Breast epithelium (tissue), 3 donors: ENCODE data around the gene TBC1D2B. TPM values are rescaled to one million over a fixed set of nuclear protein-coding genes. Genes with fewer than 3 reads are reported as not detected.

Experiments used
- total RNA-seq, 3 donors: library from RNA; depleted of rRNA; stranded (reverse); fragments of >200 nt; gene quantifications; one replicate each; pipeline ENCODE4 v1.1.0, GENCODE V29; 2016

TBC1D2B gene
- total RNA-seq, 3 donors from 2014 or later: 44.9 to 71.0 (median 69.2) TPM

Other genes starting within 250 kb of the TBC1D2B start
- gene SH2D7, start 14.8 kb upstream of the TBC1D2B start, total RNA-seq: not detected
- gene CIB2, start 53.7 kb upstream of the TBC1D2B start, total RNA-seq: 1 to 10 TPM; 2.9 to 5.8 (median 4.9) TPM
- gene IDH3A, start 71.7 kb upstream of the TBC1D2B start, total RNA-seq: 10 to 100 TPM; 44.2 to 63.2 (median 52.0) TPM
- 1 to 10 TPM in 2 of 3 donors, not detected in 1; 1.9 to 2.0 TPM for gene ACSBG1, start 156.9 kb upstream of the TBC1D2B start, total RNA-seq
- gene DNAJA4, start 186.9 kb upstream of the TBC1D2B start, total RNA-seq: 10 to 100 TPM; 16.0 to 28.1 (median 22.6) TPM
- 10 to 100 TPM; 63.5 to 98.8 (median 96.0) TPM for gene SKIC8, start 221.9 kb upstream of the TBC1D2B start, total RNA-seq